Vagina (tissue), 2 donors: Measurements from ENCODE around the gene ITPKA. TPM values are rescaled to one million over a fixed set of nuclear protein-coding genes. Genes with fewer than 3 reads are reported as not detected.
A peak's percentile ranks its signal among the peaks of the same experiment; 100 is the strongest.

Experiments
- DNase-seq, 2 donors: peaks; one replicate each; pipeline ENCODE4 v3.0.0-alpha.2; 2017; ENCODE audit errors: extremely low spot score in 2 of 2
- H3K27ac ChIP-seq: fragments of 200-600 bp; sonication (generic); one replicate; pipeline ENCODE4 v1.5.1; 2019
- H3K27me3 ChIP-seq: fragments of 200-600 bp; sonication (generic); one replicate; pipeline ENCODE4 v1.5.1; 2019
- H3K36me3 ChIP-seq, 2 donors: fragments of 200-600 bp; sonication (generic); one replicate each; pipeline ENCODE4 v1.5.1; 2017 to 2019
- H3K4me1 ChIP-seq: fragments of 200-600 bp; sonication (generic); one replicate; pipeline ENCODE4 v1.5.1; 2019
- H3K4me3 ChIP-seq, 2 donors: fragments of 200-600 bp; sonication (generic); 1 replicate in 1 of 2; 2 replicates in 1 of 2; pipeline ENCODE4 v1.5.1; 2016 to 2019
- H3K9me3 ChIP-seq: fragments of 200-600 bp; sonication (generic); one replicate; pipeline ENCODE4 v1.5.1; 2019
- POLR2A ChIP-seq, 2 donors: fragments of 450-650 bp; IDR thresholded peaks; one replicate each; pipeline ENCODE4 v1.6.1; 2017; ENCODE audit warnings: antibody characterized with exemption in 2 of 2, mild to moderate bottlenecking in 2 of 2, moderate library complexity in 2 of 2
- POLR2AphosphoS5 ChIP-seq, 2 donors: sonication (generic); formaldehyde crosslinking; IDR thresholded peaks; one replicate each; pipeline ENCODE4 v1.9.0; 2017; ENCODE audit warnings: antibody characterized with exemption in 2 of 2, mild to moderate bottlenecking in 2 of 2, low read depth in 1 of 2; ENCODE audit not compliant: insufficient read depth in 1 of 2
- intact Hi-C: fragments of 100-400 bp; cut with DNase I; formaldehyde crosslinking; loops from one replicate; pipeline ENCODE4 v1.15.1; 2023
- total RNA-seq: library from RNA; depleted of rRNA; stranded (reverse); fragments of >200 nt; gene quantifications from one replicate; pipeline ENCODE4 v1.2.3, GENCODE V29; 2016
- TF ChIP-seq, protein P1 (sequence below), 3 experiments: fragments of 450-650 bp in 2 of 3; fragments of 200-600 bp in 1 of 3; sonication (generic) in 1 of 3; IDR thresholded peaks; one replicate each; pipeline ENCODE4 v1.5.1; 2017 to 2019; ENCODE audit warnings: antibody characterized with exemption in 3 of 3, mild to moderate bottlenecking in 2 of 3, moderate library complexity in 2 of 3

Gene ITPKA
- total RNA-seq, 1 donor from 2014 or later, result not detected

GRCh38 chr15:41530363-41530956, 36.8 kb downstream of the ITPKA start:
- Histone ChIP-seq H3K27me3 (no peaks in the 10 kb centered on the region), H3K36me3 (peaks cover 0 to 75% of the 10 kb centered on the region in 2 donors), H3K27ac (no peak overlapping the region), H3K4me1 (no peaks in the 10 kb centered on the region), H3K9me3 (no peaks in the 10 kb centered on the region), H3K4me3 (no peak overlapping the region)
- TF ChIP-seq POLR2A (IDR thresholded peaks at IDR 0.05), result no peak
- TF ChIP-seq, protein P1, sequence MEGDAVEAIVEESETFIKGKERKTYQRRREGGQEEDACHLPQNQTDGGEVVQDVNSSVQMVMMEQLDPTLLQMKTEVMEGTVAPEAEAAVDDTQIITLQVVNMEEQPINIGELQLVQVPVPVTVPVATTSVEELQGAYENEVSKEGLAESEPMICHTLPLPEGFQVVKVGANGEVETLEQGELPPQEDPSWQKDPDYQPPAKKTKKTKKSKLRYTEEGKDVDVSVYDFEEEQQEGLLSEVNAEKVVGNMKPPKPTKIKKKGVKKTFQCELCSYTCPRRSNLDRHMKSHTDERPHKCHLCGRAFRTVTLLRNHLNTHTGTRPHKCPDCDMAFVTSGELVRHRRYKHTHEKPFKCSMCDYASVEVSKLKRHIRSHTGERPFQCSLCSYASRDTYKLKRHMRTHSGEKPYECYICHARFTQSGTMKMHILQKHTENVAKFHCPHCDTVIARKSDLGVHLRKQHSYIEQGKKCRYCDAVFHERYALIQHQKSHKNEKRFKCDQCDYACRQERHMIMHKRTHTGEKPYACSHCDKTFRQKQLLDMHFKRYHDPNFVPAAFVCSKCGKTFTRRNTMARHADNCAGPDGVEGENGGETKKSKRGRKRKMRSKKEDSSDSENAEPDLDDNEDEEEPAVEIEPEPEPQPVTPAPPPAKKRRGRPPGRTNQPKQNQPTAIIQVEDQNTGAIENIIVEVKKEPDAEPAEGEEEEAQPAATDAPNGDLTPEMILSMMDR (IDR thresholded peaks at IDR 0.05), result no peak
- no peak for TF ChIP-seq POLR2AphosphoS5 (IDR thresholded peaks at IDR 0.05; ENCODE audit: insufficient read depth in 1 of 2, low read depth in 1 of 2)
- intact Hi-C loops, result no loop called here
- DNase-seq, result no peak

DNA sequence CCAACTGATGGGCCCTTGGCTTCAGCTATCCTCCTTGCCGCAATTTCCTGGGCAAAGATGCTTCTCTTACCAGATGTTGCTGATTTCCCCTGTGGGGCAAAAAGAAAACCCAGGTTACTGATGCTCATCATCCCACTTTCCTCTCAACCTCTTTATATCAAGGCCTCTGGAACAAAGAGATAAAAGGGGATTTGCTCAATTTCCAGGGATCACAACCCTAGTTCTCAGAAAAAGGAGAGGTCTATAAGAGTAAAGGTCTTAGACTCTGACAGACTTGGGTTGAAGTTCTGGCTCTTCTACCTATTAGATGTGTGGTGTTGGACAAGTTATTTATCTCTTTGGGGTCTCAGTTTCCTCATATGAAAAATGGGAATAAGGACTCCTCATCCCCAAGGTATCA, 41.9 kb downstream of the ITPKA start:
- Histone ChIP-seq H3K4me3 (no peak overlapping the region), H3K4me1 (no peaks in the 10 kb centered on the region), H3K27ac (no peak overlapping the region), H3K36me3 (peaks cover 0 to 45% of the 10 kb centered on the region in 2 donors), H3K27me3 (no peaks in the 10 kb centered on the region), H3K9me3 (no peaks in the 10 kb centered on the region)
- DNase-seq, result no peak
- TF ChIP-seq POLR2A (IDR thresholded peaks at IDR 0.05) (no peak), POLR2AphosphoS5 (IDR thresholded peaks at IDR 0.05; ENCODE audit: insufficient read depth in 1 of 2, low read depth in 1 of 2) (no peak)
- TF ChIP-seq, protein P1 (IDR thresholded peaks at IDR 0.05), result no peak
- intact Hi-C loops, result no loop called here

DNA sequence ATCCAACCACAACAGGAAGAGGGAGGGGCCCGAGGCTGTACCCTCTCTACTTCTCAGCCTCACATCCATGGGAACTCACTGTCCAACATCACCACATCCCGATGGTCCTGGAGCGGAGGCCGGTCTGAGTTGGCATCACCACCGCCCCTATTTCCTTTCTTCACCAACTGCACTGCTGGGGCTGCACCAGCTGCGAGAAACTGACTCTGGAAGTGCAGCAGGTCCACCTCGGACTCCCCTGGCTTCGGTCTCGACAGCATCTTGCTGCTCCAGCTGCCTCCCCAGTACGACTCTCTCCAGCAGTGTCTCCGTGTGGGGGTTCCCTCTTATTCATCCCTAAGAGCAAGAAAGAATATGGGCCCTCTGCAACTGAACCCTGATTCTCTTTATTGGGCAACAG, 43.2 kb downstream of the ITPKA start:
- TF ChIP-seq POLR2AphosphoS5 (IDR thresholded peaks at IDR 0.05; ENCODE audit: insufficient read depth in 1 of 2, low read depth in 1 of 2) (no peak), POLR2A (IDR thresholded peaks at IDR 0.05) (no peak)
- TF ChIP-seq, protein P1 (IDR thresholded peaks at IDR 0.05), result no peak
- no peaks in the 10 kb centered on the region for H3K9me3 ChIP-seq
- no peak for DNase-seq
- H3K4me3 ChIP-seq, result no peak overlapping the region
- H3K27ac ChIP-seq, result no peak overlapping the region
- peaks cover 0 to 37% of the 10 kb centered on the region in 2 donors for H3K36me3 ChIP-seq
- no peaks in the 10 kb centered on the region for H3K27me3 ChIP-seq
- intact Hi-C loops, result no loop called here
- H3K4me1 ChIP-seq, result no peaks in the 10 kb centered on the region

DNA sequence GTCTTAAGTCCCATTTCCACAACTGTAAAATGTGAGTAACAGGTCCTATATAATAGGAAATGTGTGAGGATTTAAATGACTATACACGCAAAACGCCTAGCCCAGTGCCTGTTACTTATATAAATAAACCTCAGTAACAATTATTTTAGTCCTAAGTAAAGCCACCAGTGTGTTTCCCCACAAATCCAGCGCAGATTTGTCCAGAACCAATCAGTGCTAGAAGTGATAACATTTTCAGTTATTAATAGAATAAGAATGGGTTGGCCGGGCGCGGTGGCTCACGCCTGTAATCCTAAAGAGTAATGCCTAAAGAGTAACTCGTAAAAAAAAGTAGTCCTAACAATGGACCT, 49.8 kb downstream of the ITPKA start:
- DNase-seq, result no peak
- Histone ChIP-seq H3K27ac (peak overlapping the region; percentile 69), H3K36me3 (no peaks in the 10 kb centered on the region), H3K4me3 (peak overlapping the region; percentile 80 to 86), H3K27me3 (no peaks in the 10 kb centered on the region), H3K4me1 (peaks cover 14% of the 10 kb centered on the region), H3K9me3 (no peaks in the 10 kb centered on the region)
- intact Hi-C loops, result no loop called here
- TF ChIP-seq, protein P1 (IDR thresholded peaks at IDR 0.05), result no peak
- TF ChIP-seq POLR2AphosphoS5 (IDR thresholded peaks at IDR 0.05; ENCODE audit: insufficient read depth in 1 of 2, low read depth in 1 of 2) (no peak), POLR2A (IDR thresholded peaks at IDR 0.05) (no peak)

GRCh38 chr15:41544650-41545015, 51.0 kb downstream of the ITPKA start:
- Histone ChIP-seq H3K36me3 (no peaks in the 10 kb centered on the region), H3K27ac (peak overlapping the region; percentile 69), H3K27me3 (no peaks in the 10 kb centered on the region), H3K4me1 (peaks cover 14% of the 10 kb centered on the region), H3K9me3 (no peaks in the 10 kb centered on the region), H3K4me3 (peak overlapping the region; percentile 80 to 86)
- TF ChIP-seq POLR2AphosphoS5 (IDR thresholded peaks at IDR 0.05; ENCODE audit: insufficient read depth in 1 of 2, low read depth in 1 of 2) (no peak), POLR2A (IDR thresholded peaks at IDR 0.05) (no peak)
- TF ChIP-seq, protein P1 (IDR thresholded peaks at IDR 0.05), result no peak
- DNase-seq, result no peak
- intact Hi-C loops, result no loop called here
